Measurements from ENCODE around the gene SMCO2.

GRCh38 chr12:27426743-27427487 is 19.6 kb upstream of the SMCO2 start:
- TF ChIP-seq CSDC2 (CRISPR knock-in tag; IDR thresholded peaks at IDR 0.05) (no peak), PATZ1 (CRISPR knock-in tag; IDR thresholded peaks at IDR 0.05; ENCODE audit: borderline replicate concordance) (no peak), ESRRG (CRISPR knock-in tag; IDR thresholded peaks at IDR 0.05) (no peak), ARNTL (CRISPR knock-in tag; IDR thresholded peaks at IDR 0.05; ENCODE audit: borderline replicate concordance, low read depth) (no peak), ZNF565 (CRISPR knock-in tag; conservative IDR thresholded peaks at IDR 0.05; ENCODE audit: low read depth) (no peak), RARB (CRISPR knock-in tag; IDR thresholded peaks at IDR 0.05) (no peak), ZFP3 (CRISPR knock-in tag; IDR thresholded peaks at IDR 0.05) (no peak), CREB5 (CRISPR knock-in tag; IDR thresholded peaks at IDR 0.05; ENCODE audit: low read depth) (no peak), TCF4 (CRISPR knock-in tag; IDR thresholded peaks at IDR 0.05; ENCODE audit: borderline replicate concordance) (no peak), SNAI2 (CRISPR knock-in tag; IDR thresholded peaks at IDR 0.05) (no peak)

Measured in SK-N-SH treated with all-trans-retinoic acid at 6 μM for 48 hours (cell line).